ENCODE results near the gene KCNH1.

GRCh38 chr1:210915890-210916507 is 217.9 kb downstream of the KCNH1 start:
- no peak for TF ChIP-seq POLR2AphosphoS5 (IDR thresholded peaks at IDR 0.05)
- no peak for TF ChIP-seq CTCF (IDR thresholded peaks at IDR 0.05)

Data from prostate gland (tissue), 2 donors.